K562 (cell line): ENCODE measurements around the gene SPG21. TPM values are rescaled to one million over a fixed set of nuclear protein-coding genes. Genes with fewer than 3 reads are reported as not detected.

ENCODE experiments used
- ATAC-seq: fragments of 200-7000 bp; cut with Tn5 transposase; 3 replicates; pipeline ENCODE4 v1.9.1; 2020; ENCODE audit warnings: moderate library complexity
- BruUV-seq: library from RNA; stranded (reverse); fragments of 400-500 nt; replicated peaks from 2 replicates; lab custom pipeline; 2021; lab: Mats Ljungman, UMichigan
- CTCF ChIA-PET: fragments of 300-600 bp; formaldehyde crosslinking; extraction: SDS; loops from one replicate; lab custom pipeline; 2021; ENCODE audit warnings: low intra/inter-chr PET ratio; lab: Yijun Ruan, JAX
- POLR2A ChIA-PET: fragments of 300-600, 350-650 bp; sonication (Branson Sonifier 250); formaldehyde crosslinking; extraction: SDS; loops from one replicate; lab custom pipeline; 2021; ENCODE audit warnings: antibody characterized with exemption, inconsistent platforms; lab: Yijun Ruan, JAX
- DNase-seq, 4 experiments: peaks; one replicate each; pipeline versions ENCODE4 v3.0.0 to v3.0.0-alpha.2; 2011 to 2018; ENCODE audit warnings: low spot score in 3 of 4, mixed read lengths in 3 of 4; ENCODE audit errors: extremely low read depth in 1 of 4
- FAIRE-seq: peaks from 2 replicates; lab custom pipeline; 2011; peaks lifted over from hg19 to GRCh38; lab: Jason Lieb, UNC
- H2AFZ ChIP-seq: 2 replicates; pipeline ENCODE4 v1.6.0; 2011; ENCODE audit warnings: low read depth, low read length, control low read depth, inconsistent platforms
- H3K27ac ChIP-seq: fragments of 200-600 bp; 3 replicates; pipeline ENCODE4 v1.8.0; 2011; ENCODE audit warnings: low read depth, mild to moderate bottlenecking, control low read depth, inconsistent platforms, low read length, moderate library complexity, mixed read lengths; ENCODE audit errors: extremely low read depth
- H3K27me3 ChIP-seq, 2 experiments: fragments of 300-600 bp in 1 of 2; 2 replicates in 1 of 2; 3 replicates in 1 of 2; pipeline versions ENCODE4 v1.6.0 to v1.8.0; 2011; ENCODE audit warnings: inconsistent platforms in 2 of 2, low read length in 2 of 2, mild to moderate bottlenecking in 1 of 2, mixed read lengths in 1 of 2, moderate library complexity in 1 of 2; ENCODE audit not compliant: control insufficient read depth in 2 of 2, insufficient read depth in 2 of 2
- H3K36me3 ChIP-seq: fragments of 300-600 bp; 3 replicates; pipeline ENCODE4 v1.8.0; 2011; ENCODE audit warnings: mild to moderate bottlenecking, low read length, inconsistent platforms; ENCODE audit not compliant: control insufficient read depth, insufficient read depth
- H3K4me1 ChIP-seq, 2 experiments: fragments of 200-600 bp in 1 of 2; replicated peaks in 1 of 2; 2 replicates in 1 of 2; 3 replicates in 1 of 2; pipeline versions ENCODE4 v1.5.1 to v1.8.0; 2011; ENCODE audit warnings: inconsistent platforms in 2 of 2, low read length in 2 of 2, mild to moderate bottlenecking in 1 of 2, mixed read lengths in 1 of 2, moderate library complexity in 1 of 2; ENCODE audit not compliant: control insufficient read depth in 2 of 2, insufficient read depth in 2 of 2
- H3K4me2 ChIP-seq: 2 replicates; pipeline ENCODE4 v1.6.1; 2011; ENCODE audit warnings: low read length, control low read depth, inconsistent platforms, mixed read lengths; ENCODE audit not compliant: insufficient read depth
- H3K4me3 ChIP-seq: fragments of 200-600 bp; sonication (generic), shearing (Covaris generic); 2 replicates; pipeline ENCODE4 v1.5.1; 2016; ENCODE audit warnings: control low read depth, inconsistent platforms
- H3K79me2 ChIP-seq: fragments of 200-600 bp; 3 replicates; pipeline ENCODE4 v1.8.0; 2011; ENCODE audit warnings: low read length, inconsistent platforms; ENCODE audit not compliant: control insufficient read depth, insufficient read depth
- H3K9ac ChIP-seq, 2 experiments: 2 replicates each; pipeline versions ENCODE4 v1.6.0 to v1.6.1; 2011; ENCODE audit warnings: low read depth in 2 of 2, low read length in 2 of 2, control low read depth in 1 of 2, inconsistent platforms in 1 of 2, mild to moderate bottlenecking in 1 of 2, mixed read lengths in 1 of 2; ENCODE audit not compliant: insufficient read depth in 1 of 2
- H3K9me1 ChIP-seq: one replicate; pipeline ENCODE4 v1.6.0; 2011; ENCODE audit warnings: inconsistent platforms, mild to moderate bottlenecking, low read length, moderate library complexity; ENCODE audit not compliant: control insufficient read depth, insufficient read depth
- H3K9me3 ChIP-seq: replicated peaks from 2 replicates; pipeline ENCODE4 v1.5.1; 2011; ENCODE audit warnings: low read depth, low read length, inconsistent platforms; ENCODE audit not compliant: control insufficient read depth, insufficient read depth
- H4K20me1 ChIP-seq: replicated peaks from 2 replicates; pipeline ENCODE4 v1.6.1; 2011; ENCODE audit warnings: low read length, inconsistent platforms, mixed read lengths; ENCODE audit not compliant: control insufficient read depth, insufficient read depth
- MLX ChIP-seq, 2 experiments: fragments of 450-650 bp in 1 of 2; sonication (generic) in 1 of 2; formaldehyde crosslinking; conservative IDR thresholded peaks; 2 replicates each; pipeline versions ENCODE4 v1.4.0 to v1.8.1; 2020 to 2022; ENCODE audit warnings: mild to moderate bottlenecking in 1 of 2, missing genetic modification reagents in 1 of 2
- POLR2AphosphoS2 ChIP-seq: IDR thresholded peaks from 2 replicates; pipeline ENCODE4 v1.6.1; 2012; ENCODE audit warnings: low read length, improper control_type of control experiment
- POLR2G ChIP-seq: fragments of 200-400 bp; formaldehyde crosslinking; IDR thresholded peaks from 2 replicates; pipeline ENCODE4 v1.6.1; 2017; ENCODE audit warnings: low read depth, mild to moderate bottlenecking, antibody characterized with exemption, low read length, moderate library complexity
- RNF2 ChIP-seq: sonication (generic); IDR thresholded peaks from 2 replicates; pipeline ENCODE4 v1.6.1; 2016
- ZFP30 ChIP-seq: fragments of 250-450 bp; sonication (Bioruptor Pico); IDR thresholded peaks from 2 replicates; pipeline ENCODE4 v1.8.0; 2022; ENCODE audit warnings: moderate library complexity, mild to moderate bottlenecking, inconsistent platforms, borderline replicate concordance
- WGBS: fragments of 100-300 bp; shearing (Covaris generic); methylation state at CpG from one replicate; pipeline ENCODE4 v1.1.6; 2016; ENCODE audit warnings: low coverage, mixed read lengths; ENCODE audit not compliant: insufficient coverage; ENCODE audit errors: missing lambda C conversion rate; 5-methylcytosine and 5-hydroxymethylcytosine counted together
- in situ Hi-C: fragments of 300-500 bp; cut with MboI; formaldehyde crosslinking; loops from 4 replicates; pipeline ENCODE4 v1.15.0; 2018; ENCODE audit warnings: inconsistent platforms, mixed read lengths
- intact Hi-C: fragments of 100-400 bp; cut with micrococcal nuclease; formaldehyde crosslinking; loops from 2 replicates; pipeline ENCODE4 v1.14.2; 2022
- polyA plus RNA-seq, 8 experiments: library from polyadenylated mRNA; depleted of rRNA in 4 of 8; stranded (reverse) in 5 of 8; unstranded in 3 of 8; fragments of >200 nt; fragmentation: Nextera tagmentation in 2 of 8; fragmentation: Illumina TruSeq in 1 of 8; extraction: Ambion mirVana in 2 of 8; extraction: Trizol in 1 of 8; gene quantifications; 2 replicates each; pipeline versions ENCODE4 v1.2.1 to v1.2.3, GENCODE V29; 2011 to 2014; ENCODE audit warnings: inconsistent platforms in 1 of 8, missing spikeins in 1 of 8
- total RNA-seq, 7 experiments: library from RNA; depleted of rRNA in 6 of 7; stranded (reverse); fragments of >200 nt in 6 of 7; fragmentation: Illumina TruSeq in 2 of 7; extraction: Trizol in 2 of 7; gene quantifications; 2 replicates each; pipeline versions ENCODE4 v1.2.1 to v1.2.3, GENCODE V29; 2011 to 2021; ENCODE audit warnings: low replicate concordance in 1 of 7

Gene SPG21
- total and polyA plus RNA-seq, 9 of the 15 experiments (the other 6 are each of a cell fraction or from before 2014, with no cell fraction given), result 22.8 to 98.8 (median 65.1) TPM

- peak; percentile 61 for ATAC-seq
- POLR2A ChIA-PET, result interaction anchor here (0.6 to 1.4 kb wide), 3 partner anchors 10 to 1100 kb away, joined by 3 to 5 read pairs (median 3); no protein-coding TSS in a partner anchor
- no peak overlapping the region for H3K9ac ChIP-seq
- no peaks in the 10 kb centered on the region for H3K9me3 ChIP-seq
- CTCF ChIA-PET, result no interaction called here
- H3K79me2 ChIP-seq, result no peaks in the 10 kb centered on the region
- H3K9me1 ChIP-seq, result no peaks in the 10 kb centered on the region
- no peaks in the 10 kb centered on the region for H3K36me3 ChIP-seq
- no peak overlapping the region for H3K4me2 ChIP-seq
- no peak overlapping the region for H2AFZ ChIP-seq
- intact Hi-C loops (no loop called here), in situ Hi-C loops (no loop called here)
- H3K4me1 ChIP-seq, result no peaks in the 10 kb centered on the region
- no peak for FAIRE-seq
- no peak for DNase-seq
- WGBS, result 75% methylated on average over 10 of the region's 11 CpGs
- peaks cover 2 to 5% of the 10 kb centered on the region in 2 experiments; a peak in 2 of 5 replicates for H3K27me3 ChIP-seq
- BruUV-seq, result no TSS peak
- H4K20me1 ChIP-seq, result no peaks in the 10 kb centered on the region
- no peak overlapping the region for H3K4me3 ChIP-seq
- TF ChIP-seq POLR2AphosphoS2 (0 out of 2 replicates have a peak, but pooled peaks have one; percentile 51), RNF2 (no peak), POLR2G (0 out of 2 replicates have a peak, but pooled peaks have one; percentile 36), MLX (CRISPR knock-in tag; conservative IDR thresholded peaks at IDR 0.05) (no peak), ZFP30 (CRISPR knock-in tag) (no peak)
- no peak overlapping the region for H3K27ac ChIP-seq
These were observed 40.1 kb downstream of the SPG21 start for GRCh38 chr15:64949383-64950186.
